NT2/D1 (cell line): ENCODE data around the gene RUNX3.
"Not testable (repeated sequence)": the region's sequence is repeated elsewhere in the genome, so short reads cannot be mapped to it uniquely, and the experiment has no call there.

ENCODE experiments used
- DNase-seq: peaks from one replicate; pipeline ENCODE4 v3.0.0-alpha.2; 2011; ENCODE audit warnings: low read depth, low spot score
- H3K27me3 ChIP-seq: 2 replicates; pipeline ENCODE4 v1.6.0; 2011; ENCODE audit warnings: mild to moderate bottlenecking; ENCODE audit not compliant: insufficient read length, insufficient read depth
- H3K36me3 ChIP-seq: 2 replicates; pipeline ENCODE4 v1.6.1; 2011; ENCODE audit warnings: mild to moderate bottlenecking, low read length, mixed read lengths; ENCODE audit not compliant: insufficient read depth, insufficient read length
- H3K4me1 ChIP-seq: 2 replicates; pipeline ENCODE4 v1.5.1; 2011; ENCODE audit not compliant: insufficient read depth, insufficient read length
- H3K4me3 ChIP-seq: 2 replicates; pipeline ENCODE4 v1.5.1; 2011; ENCODE audit warnings: low read depth; ENCODE audit not compliant: insufficient read length
- H3K9ac ChIP-seq: 2 replicates; pipeline ENCODE4 v1.6.0; 2011; ENCODE audit warnings: low read depth; ENCODE audit not compliant: insufficient read length
- H3K9me3 ChIP-seq: 2 replicates; pipeline ENCODE4 v1.5.1; 2011; ENCODE audit warnings: mild to moderate bottlenecking, low read length; ENCODE audit not compliant: insufficient read depth
- SUZ12 ChIP-seq: IDR thresholded peaks from 2 replicates; pipeline ENCODE4 v1.6.1; 2011; ENCODE audit not compliant: insufficient read length, insufficient read depth; ENCODE audit errors: extremely low read depth
- YY1 ChIP-seq: IDR thresholded peaks from 2 replicates; pipeline ENCODE4 v1.6.1; 2011; ENCODE audit not compliant: insufficient read length, insufficient read depth
- ZNF274 ChIP-seq: IDR thresholded peaks from 2 replicates; pipeline ENCODE4 v1.6.1; 2011; ENCODE audit warnings: mild to moderate bottlenecking, low read depth, low read length

The RUNX3 gene

DNA sequence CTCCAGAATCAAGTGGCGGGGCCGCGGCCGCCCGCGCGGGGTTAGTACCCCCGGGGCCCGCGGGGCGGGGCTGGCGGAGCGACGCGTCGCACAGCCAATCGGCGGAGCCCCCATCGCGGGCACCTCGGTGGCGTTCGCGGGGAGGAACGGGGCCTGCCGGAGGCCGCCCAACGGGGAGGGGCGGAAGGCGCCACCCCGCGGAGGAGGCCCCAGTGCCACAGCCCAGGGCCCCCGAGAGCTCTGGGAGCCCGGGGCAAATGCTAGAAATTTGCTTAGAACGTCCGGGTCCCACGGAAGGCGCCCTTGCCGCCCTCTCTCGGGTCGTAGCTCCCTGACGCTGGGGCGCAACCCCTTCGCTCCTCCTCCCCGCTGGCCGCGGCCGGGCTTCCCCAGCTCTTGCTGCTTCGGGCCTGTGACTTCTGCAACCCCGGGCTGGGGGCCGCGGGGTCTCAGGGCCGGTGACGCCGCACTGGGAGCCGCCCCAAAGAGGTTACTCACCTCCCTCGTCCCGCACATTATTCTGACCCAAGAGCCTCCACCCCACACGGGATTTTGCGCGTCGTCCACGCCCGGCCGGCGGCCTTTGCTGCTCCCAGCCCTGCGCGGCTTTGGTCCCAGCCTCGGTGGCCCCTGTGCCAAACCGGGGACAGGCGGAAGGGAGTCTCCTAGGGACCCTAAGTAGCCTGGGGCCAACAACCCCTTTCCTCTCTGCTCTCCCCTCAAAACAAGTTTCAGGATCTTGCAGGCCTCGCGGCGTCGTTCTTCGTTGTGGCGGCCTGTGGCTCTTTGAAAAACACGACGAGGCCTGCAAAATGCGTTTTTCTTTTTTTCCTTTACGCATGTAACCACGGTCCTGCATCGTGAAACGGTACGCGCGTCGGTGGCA lies at the start of gene RUNX3:
TSS of gene RUNX3 (minus strand) at position 17 of the 886 bp plus-strand sequence. CDS start 408 bp downstream, outside the sequence.
- Histone ChIP-seq H3K27me3 (peaks cover 64% of the 10 kb centered on the region), H3K36me3 (peaks cover 16% of the 10 kb centered on the region), H3K9ac (peak within 1 kb of the TSS; percentile 86), H3K9me3 (no peaks in the 10 kb centered on the region), H3K4me3 (peak within 1 kb of the TSS; percentile 75), H3K4me1 (peaks cover 32% of the 10 kb centered on the region)
- DNase-seq: no peak
- TF ChIP-seq ZNF274: no peak
- TF ChIP-seq SUZ12: peak; percentile 51

DNA sequence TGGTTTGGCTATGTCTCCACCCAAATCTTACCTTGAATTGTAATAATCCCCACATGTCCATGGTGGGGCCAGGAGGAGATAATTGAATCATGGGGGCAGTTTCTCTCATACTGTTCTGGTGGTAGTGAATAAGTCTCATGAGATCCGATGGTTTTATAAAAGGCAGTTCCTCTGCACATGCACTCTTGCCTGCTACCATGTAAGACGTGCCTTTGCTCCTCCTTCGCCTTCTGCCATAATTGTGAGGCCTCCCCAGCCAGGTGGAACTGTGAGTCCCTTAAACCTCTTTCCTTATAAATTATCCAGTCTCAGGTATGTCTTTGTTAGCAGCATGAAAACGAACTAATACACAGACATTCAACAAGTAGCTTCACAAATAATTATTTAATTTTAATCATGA lies 49.2 kb upstream of the RUNX3 start:
- Histone ChIP-seq H3K4me1 (peaks cover 10% of the 10 kb centered on the region), H3K9me3 (peaks cover 26% of the 10 kb centered on the region)
- not testable (repeated sequence) for H3K36me3 ChIP-seq, H3K4me3 ChIP-seq, H3K9ac ChIP-seq, H3K27me3 ChIP-seq, DNase-seq

DNA sequence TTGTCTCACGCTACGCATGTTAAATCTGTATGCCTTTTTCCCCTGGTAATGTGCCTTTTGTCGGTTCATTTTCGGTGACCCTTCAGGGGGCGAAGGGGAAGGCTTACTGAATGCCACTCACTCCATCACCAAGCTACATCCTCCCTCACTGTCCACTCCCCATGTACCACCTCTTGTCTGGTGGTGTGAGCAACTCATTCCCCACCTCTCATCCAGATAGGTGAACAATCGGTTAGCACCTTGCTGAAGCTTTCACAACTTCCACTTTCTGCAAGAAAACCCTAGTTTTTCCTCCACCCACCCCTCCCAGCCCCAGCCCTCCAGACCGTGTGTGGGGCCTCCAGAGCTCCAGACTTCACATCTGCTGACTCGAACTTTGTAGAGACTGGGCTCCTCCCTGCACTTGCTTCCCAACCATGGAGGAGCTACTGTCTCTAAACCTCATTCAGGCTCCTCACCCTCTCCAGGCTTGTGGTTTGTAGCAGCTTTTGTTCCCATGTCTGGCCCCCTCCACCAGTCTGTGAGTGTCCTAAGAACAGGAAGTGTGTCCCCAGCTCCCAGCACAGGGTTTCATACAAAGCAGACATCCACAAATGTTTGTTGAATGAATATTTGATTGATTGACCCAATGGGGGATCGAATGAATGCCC lies 48.4 kb upstream of the RUNX3 start:
- no peak for TF ChIP-seq SUZ12
- Histone ChIP-seq H3K4me3 (no peak overlapping the region), H3K9ac (no peak overlapping the region), H3K27me3 (no peaks in the 10 kb centered on the region), H3K4me1 (peaks cover 9% of the 10 kb centered on the region), H3K9me3 (peaks cover 30% of the 10 kb centered on the region), H3K36me3 (no peaks in the 10 kb centered on the region)
- DNase-seq: no peak

DNA sequence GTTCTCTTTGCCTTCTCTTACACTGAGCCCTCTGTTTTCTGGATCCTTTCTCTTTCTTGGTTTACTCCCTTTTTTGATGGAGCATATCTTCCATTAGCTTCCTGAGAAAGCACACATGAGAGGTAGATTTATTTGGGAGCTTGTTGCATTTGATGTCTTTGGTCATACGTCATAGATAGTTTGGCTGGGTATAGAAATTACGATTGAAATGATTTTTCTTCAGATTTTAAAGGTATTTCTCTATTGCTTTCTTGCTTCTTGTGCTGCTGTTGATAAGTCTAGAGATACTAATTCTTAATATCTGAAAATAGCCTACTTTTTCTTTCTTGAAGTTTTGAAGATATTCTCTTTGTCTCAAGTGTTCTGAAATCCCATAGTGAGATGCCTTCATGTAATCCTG lies 45.3 kb upstream of the RUNX3 start:
- H3K27me3 ChIP-seq: no peaks in the 10 kb centered on the region
- H3K9me3 ChIP-seq: peaks cover 30% of the 10 kb centered on the region
- no peak overlapping the region for H3K4me3 ChIP-seq
- no peaks in the 10 kb centered on the region for H3K36me3 ChIP-seq
- no peak for DNase-seq
- peaks cover 22% of the 10 kb centered on the region for H3K4me1 ChIP-seq
- no peak overlapping the region for H3K9ac ChIP-seq
- TF ChIP-seq YY1 (no peak), ZNF274 (no peak), SUZ12 (no peak)

DNA sequence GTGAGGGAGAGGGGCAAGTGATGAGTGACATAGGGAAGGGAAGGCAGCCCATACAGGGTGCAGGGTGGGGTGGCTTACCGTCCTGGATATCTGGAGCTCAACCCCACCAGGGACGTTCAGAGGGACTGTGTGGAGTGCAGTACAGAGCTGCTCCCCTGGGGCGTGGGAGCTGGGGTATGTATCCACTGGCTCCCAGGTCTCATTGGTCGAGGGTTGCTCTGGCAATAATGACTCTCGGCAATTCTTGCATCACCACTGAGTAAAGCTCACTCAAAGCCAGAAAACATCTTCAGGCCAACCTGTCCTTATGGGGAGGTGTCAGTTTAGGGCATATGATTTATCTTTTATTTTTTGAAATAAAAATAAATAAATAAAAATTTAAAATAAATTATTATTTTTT lies 43.2 kb upstream of the RUNX3 start:
- Histone ChIP-seq H3K36me3 (no peaks in the 10 kb centered on the region), H3K4me1 (peaks cover 22% of the 10 kb centered on the region), H3K4me3 (no peak overlapping the region), H3K9me3 (peaks cover 30% of the 10 kb centered on the region), H3K27me3 (no peaks in the 10 kb centered on the region), H3K9ac (no peak overlapping the region)
- TF ChIP-seq SUZ12 (no peak), ZNF274 (no peak), YY1 (no peak)
- no peak for DNase-seq

DNA sequence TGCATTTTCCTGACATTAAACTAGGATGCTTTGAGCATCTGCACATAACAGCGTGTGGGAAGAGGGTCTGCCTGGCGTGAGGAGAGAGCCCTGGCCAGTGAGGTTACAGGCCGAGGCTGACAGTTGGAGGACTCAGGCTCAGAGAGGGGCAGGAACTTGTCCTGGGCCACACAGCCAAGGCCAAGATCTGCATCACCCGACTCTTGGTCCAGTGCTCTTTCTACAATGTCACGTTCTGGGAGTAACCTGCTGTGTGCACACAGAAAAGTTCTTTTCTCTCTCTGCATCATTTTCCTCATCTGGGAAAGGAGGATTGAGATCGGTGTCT lies 42.8 kb upstream of the RUNX3 start:
- H3K4me1 ChIP-seq: peaks cover 22% of the 10 kb centered on the region
- no peak overlapping the region for H3K4me3 ChIP-seq
- no peak for TF ChIP-seq SUZ12
- TF ChIP-seq ZNF274: no peak
- TF ChIP-seq YY1: no peak
- no peaks in the 10 kb centered on the region for H3K27me3 ChIP-seq
- peaks cover 30% of the 10 kb centered on the region for H3K9me3 ChIP-seq
- no peak for DNase-seq
- no peak overlapping the region for H3K9ac ChIP-seq
- no peaks in the 10 kb centered on the region for H3K36me3 ChIP-seq

DNA sequence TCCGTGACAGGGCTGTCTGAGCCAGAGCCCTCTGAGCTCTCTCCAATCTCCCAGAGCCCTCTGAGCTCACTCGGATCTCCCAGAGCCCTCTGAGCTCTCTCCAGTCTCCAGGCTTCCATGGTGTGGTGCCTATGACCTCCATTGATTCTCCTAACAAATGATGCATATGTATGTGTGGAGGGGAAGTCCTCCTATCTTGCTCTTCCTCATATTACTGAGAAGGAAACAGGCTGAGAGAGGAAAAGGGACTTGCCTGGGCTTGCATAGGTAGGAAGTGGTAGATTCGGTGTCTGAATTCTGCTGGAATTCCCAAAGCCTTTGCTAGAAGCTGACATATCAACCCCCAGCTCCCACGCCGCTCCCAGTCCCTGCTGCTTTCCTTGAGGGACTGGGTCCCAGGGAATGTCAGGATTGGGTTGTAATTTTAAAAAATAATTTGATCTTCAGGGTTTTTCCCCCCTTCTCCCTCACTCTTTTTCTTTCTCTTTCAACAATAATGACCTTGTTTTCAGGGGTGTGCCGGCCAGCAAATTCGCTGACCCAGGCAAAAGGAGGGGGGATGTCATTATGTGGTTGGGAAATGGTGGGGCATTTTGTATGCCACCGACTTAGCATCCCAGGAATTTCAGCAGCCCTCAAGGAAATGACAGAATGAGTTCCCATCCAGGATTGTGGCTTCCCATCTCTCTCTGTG lies 42.3 kb upstream of the RUNX3 start:
- TF ChIP-seq SUZ12: no peak
- peaks cover 30% of the 10 kb centered on the region for H3K9me3 ChIP-seq
- H3K27me3 ChIP-seq: no peaks in the 10 kb centered on the region
- no peaks in the 10 kb centered on the region for H3K36me3 ChIP-seq
- H3K4me3 ChIP-seq: no peak overlapping the region
- no peak for DNase-seq
- H3K9ac ChIP-seq: peak overlapping the region; percentile 36
- peaks cover 22% of the 10 kb centered on the region for H3K4me1 ChIP-seq
